HepG2 (cell line): Measurements from ENCODE around the gene CCDC117. TPM values are rescaled to one million over a fixed set of nuclear protein-coding genes. Genes with fewer than 3 reads are reported as not detected.

Source experiments
- ATAC-seq: fragments of 200-7000 bp; cut with Tn5 transposase; 3 replicates; pipeline ENCODE4 v1.9.1; 2020; ENCODE audit warnings: mild to moderate bottlenecking, moderate library complexity
- BruUV-seq: library from RNA; stranded (reverse); fragments of 400-500 nt; replicated peaks from 2 replicates; lab custom pipeline; 2021; lab: Mats Ljungman, UMichigan
- CTCF ChIA-PET: fragments of 300-600 bp; formaldehyde crosslinking; extraction: SDS; loops from one replicate; lab custom pipeline; 2021; ENCODE audit warnings: low total read pairs, inconsistent platforms, low intra/inter-chr PET ratio; lab: Yijun Ruan, JAX
- POLR2A ChIA-PET: fragments of 350-600 bp; sonication (Branson Sonifier 250); formaldehyde crosslinking; loops from one replicate; lab custom pipeline; 2020; ENCODE audit warnings: antibody characterized with exemption, inconsistent platforms; lab: Yijun Ruan, JAX
- DNase-seq: peaks from one replicate; pipeline ENCODE4 v3.0.0-alpha.2; 2015; ENCODE audit warnings: low spot score
- FAIRE-seq: peaks from 3 replicates; lab custom pipeline; 2011; peaks lifted over from hg19 to GRCh38; lab: Jason Lieb, UNC
- H2AFZ ChIP-seq: one replicate; pipeline ENCODE4 v1.6.1; 2011; ENCODE audit warnings: low read length, inconsistent platforms
- H3K27ac ChIP-seq: fragments of 300-600 bp; 3 replicates; pipeline ENCODE4 v1.8.0; 2011; ENCODE audit warnings: mixed run types, mild to moderate bottlenecking, mixed read lengths, low read length, inconsistent platforms; ENCODE audit not compliant: insufficient read depth; ENCODE audit errors: extremely low read length
- H3K27me3 ChIP-seq, 2 experiments: fragments of 200-600 bp in 1 of 2; 2 replicates in 1 of 2; 3 replicates in 1 of 2; pipeline versions ENCODE4 v1.6.0 to v1.8.0; 2011; ENCODE audit warnings: low read length in 2 of 2, mild to moderate bottlenecking in 2 of 2, moderate library complexity in 2 of 2, inconsistent platforms in 1 of 2; ENCODE audit not compliant: insufficient read depth in 2 of 2, control insufficient read depth in 1 of 2
- H3K36me3 ChIP-seq, 2 experiments: fragments of 200-600 bp in 1 of 2; replicated peaks in 1 of 2; 2 replicates in 1 of 2; 3 replicates in 1 of 2; pipeline versions ENCODE4 v1.5.1 to v1.8.0; 2011; ENCODE audit warnings: low read length in 2 of 2, inconsistent platforms in 1 of 2; ENCODE audit not compliant: insufficient read depth in 2 of 2, control insufficient read depth in 1 of 2
- H3K4me1 ChIP-seq: 2 replicates; pipeline ENCODE4 v1.5.1; 2012; ENCODE audit warnings: low read length, inconsistent platforms; ENCODE audit not compliant: insufficient read depth
- H3K4me2 ChIP-seq: 2 replicates; pipeline ENCODE4 v1.6.0; 2011; ENCODE audit warnings: low read depth, low read length, inconsistent platforms
- H3K4me3 ChIP-seq, 3 experiments: fragments of 200-600 bp in 1 of 3; sonication (generic), shearing (Covaris generic) in 1 of 3; replicated peaks in 1 of 3; 2 replicates each; pipeline ENCODE4 v1.5.1; 2011 to 2016; ENCODE audit warnings: low read length in 3 of 3, inconsistent platforms in 2 of 3, low read depth in 2 of 3, mild to moderate bottlenecking in 2 of 3, control low read depth in 1 of 3, mixed read lengths in 1 of 3; ENCODE audit not compliant: insufficient read depth in 1 of 3
- H3K79me2 ChIP-seq: one replicate; pipeline ENCODE4 v1.6.1; 2011; ENCODE audit warnings: low read length, inconsistent platforms; ENCODE audit not compliant: insufficient read depth
- H3K9ac ChIP-seq: 2 replicates; pipeline ENCODE4 v1.6.0; 2011; ENCODE audit warnings: mild to moderate bottlenecking, low read depth, low read length, inconsistent platforms; ENCODE audit not compliant: insufficient read depth
- H3K9me3 ChIP-seq: 2 replicates; pipeline ENCODE4 v1.5.1; 2012; ENCODE audit warnings: mild to moderate bottlenecking, low read length
- H4K20me1 ChIP-seq: 2 replicates; pipeline ENCODE4 v1.6.0; 2011; ENCODE audit warnings: inconsistent platforms, mild to moderate bottlenecking, low read length, moderate library complexity; ENCODE audit not compliant: insufficient read depth
- ERF ChIP-seq: IDR thresholded peaks from 2 replicates; pipeline ENCODE4 v1.6.1; 2018; ENCODE audit warnings: missing biosample characterization, missing genetic modification reagents
- FOXA3 ChIP-seq: IDR thresholded peaks from 2 replicates; pipeline ENCODE4 v1.6.1; 2016; ENCODE audit warnings: missing genetic modification reagents, missing compliant biosample characterization
- HDAC2 ChIP-seq: sonication (generic); formaldehyde crosslinking; IDR thresholded peaks from 2 replicates; pipeline ENCODE4 v1.4.0; 2020; ENCODE audit warnings: missing genetic modification reagents
- MTF1 ChIP-seq: sonication (generic); formaldehyde crosslinking; IDR thresholded peaks from 2 replicates; pipeline ENCODE4 v1.5.0; 2020; ENCODE audit warnings: missing genetic modification reagents
- PHF20 ChIP-seq: sonication (generic); formaldehyde crosslinking; IDR thresholded peaks from 2 replicates; pipeline ENCODE4 v1.5.0; 2020; ENCODE audit warnings: mild to moderate bottlenecking, missing genetic modification reagents
- PRPF4 ChIP-seq: fragments of 200-400 bp; formaldehyde crosslinking; IDR thresholded peaks from 2 replicates; pipeline ENCODE4 v1.6.1; 2016; ENCODE audit warnings: low read length, low read depth; ENCODE audit not compliant: poor library complexity, severe bottlenecking
- SSRP1 ChIP-seq: IDR thresholded peaks from 2 replicates; pipeline ENCODE4 v1.6.1; 2016; ENCODE audit warnings: control low read depth
- TFE3 ChIP-seq: IDR thresholded peaks from 2 replicates; pipeline ENCODE4 v1.6.1; 2016
- ZBTB20 ChIP-seq: sonication (generic); formaldehyde crosslinking; IDR thresholded peaks from 2 replicates; pipeline ENCODE4 v1.8.1; 2023; ENCODE audit warnings: missing genetic modification reagents, low read depth, mild to moderate bottlenecking, borderline replicate concordance
- ZBTB44 ChIP-seq: sonication (generic); formaldehyde crosslinking; IDR thresholded peaks from 2 replicates; pipeline ENCODE4 v1.4.0; 2020; ENCODE audit warnings: missing genetic modification reagents
- ZFP36L1 ChIP-seq: sonication (generic); formaldehyde crosslinking; IDR thresholded peaks from 2 replicates; pipeline ENCODE4 v1.8.0; 2022; ENCODE audit warnings: mild to moderate bottlenecking, missing genetic modification reagents, moderate library complexity
- ZMAT3 ChIP-seq: sonication (generic); formaldehyde crosslinking; conservative IDR thresholded peaks from 2 replicates; pipeline ENCODE4 v1.7.0; 2021; ENCODE audit warnings: missing genetic modification reagents
- ZNF441 ChIP-seq: sonication (generic); formaldehyde crosslinking; IDR thresholded peaks from 2 replicates; pipeline ENCODE4 v1.7.0; 2021; ENCODE audit warnings: missing genetic modification reagents, borderline replicate concordance
- ZNF547 ChIP-seq: sonication (generic); formaldehyde crosslinking; IDR thresholded peaks from 2 replicates; pipeline ENCODE4 v1.5.1; 2020; ENCODE audit warnings: mild to moderate bottlenecking, missing genetic modification reagents
- ZNF552 ChIP-seq: sonication (generic); formaldehyde crosslinking; IDR thresholded peaks from 2 replicates; pipeline ENCODE4 v1.9.0; 2022; ENCODE audit warnings: missing genetic modification reagents, mild to moderate bottlenecking, borderline replicate concordance
- ZNF589 ChIP-seq: sonication (generic); formaldehyde crosslinking; conservative IDR thresholded peaks from 2 replicates; pipeline ENCODE4 v1.8.0; 2022; ENCODE audit warnings: mild to moderate bottlenecking, moderate library complexity, missing genetic modification reagents
- ZSCAN29 ChIP-seq: sonication (generic); formaldehyde crosslinking; conservative IDR thresholded peaks from 2 replicates; pipeline ENCODE4 v1.4.0; 2020; ENCODE audit warnings: mild to moderate bottlenecking, missing genetic modification reagents
- WGBS: methylation state at CpG from one replicate; pipeline ENCODE4 v1.1.6; 2017; ENCODE audit warnings: low lambda C conversion rate; 5-methylcytosine and 5-hydroxymethylcytosine counted together
- in situ Hi-C: cut with HindIII; loops from 2 replicates; pipeline ENCODE4 v1.10.0; 2017; ENCODE audit warnings: low pct_unique_long_range_greater_than_20kb; ENCODE audit not compliant: extremely low pct_ligation_motif_present
- intact Hi-C: fragments of 100-400 bp; cut with micrococcal nuclease; formaldehyde crosslinking; loops from one replicate; pipeline ENCODE4 v1.10.0; 2022; ENCODE audit not compliant: unreplicated experiment
- polyA plus RNA-seq, 8 experiments: library from polyadenylated mRNA; depleted of rRNA in 3 of 8; stranded (reverse) in 7 of 8; unstranded in 1 of 8; fragments of >200 nt; fragmentation: Illumina TruSeq in 4 of 8; extraction: Trizol in 4 of 8; gene quantifications; 2 replicates each; pipeline versions ENCODE4 v1.2.1 to v1.2.3, GENCODE V29; 2011 to 2016; ENCODE audit warnings: low read depth in 4 of 8, missing spikeins in 1 of 8, mixed read lengths in 1 of 8; ENCODE audit not compliant: insufficient read depth in 1 of 8
- total RNA-seq, 5 experiments: library from RNA; depleted of rRNA; stranded (reverse); fragments of >200 nt; fragmentation: Illumina TruSeq; extraction: Trizol; gene quantifications; 2 replicates each; pipeline ENCODE4 v1.2.3, GENCODE V29; 2016; ENCODE audit warnings: low read depth in 1 of 5
- TF ChIP-seq, protein P1 (sequence below): fragments of 450-650 bp; IDR thresholded peaks from 2 replicates; pipeline ENCODE4 v1.6.1; 2017
- TF ChIP-seq, protein P2 (sequence below): sonication (generic); formaldehyde crosslinking; IDR thresholded peaks from 2 replicates; pipeline ENCODE4 v1.4.0; 2020; ENCODE audit warnings: low read depth, mild to moderate bottlenecking, missing genetic modification reagents

Gene CCDC117
- total and polyA plus RNA-seq, 2 of the 13 experiments (the other 11 are each of a cell fraction or from before 2014, with no cell fraction given) = 12.6 to 34.2 TPM

- Histone ChIP-seq H4K20me1 (peaks cover 28% of the 10 kb centered on the region), H3K9me3 (no peaks in the 10 kb centered on the region), H2AFZ (no peak within 1 kb of the TSS), H3K9ac (peak within 1 kb of the TSS; percentile 99), H3K4me3 (peak within 1 kb of the TSS; percentile 66 to 99 (median 82)), H3K4me1 (peaks cover 42% of the 10 kb centered on the region), H3K27ac (peak within 1 kb of the TSS; percentile 98), H3K36me3 (peaks cover 13 to 30% of the 10 kb centered on the region in 2 experiments), H3K27me3 (no peaks in the 10 kb centered on the region; a peak in 1 of 5 replicates), H3K79me2 (peaks cover 62% of the 10 kb centered on the region), H3K4me2 (peak within 1 kb of the TSS; percentile 70)
- ChIA-PET POLR2A (interaction anchor here (0.7 to 20.4 kb wide), 28 partner anchors 8 to 244 kb away, joined by 3 to 945 read pairs (median 4); partner anchors contain the start of genes CCDC117, CHEK2, HSCB and TTC28), CTCF (no interaction called here)
- FAIRE-seq (peak; percentile 71), DNase-seq (peak; percentile 89), ATAC-seq (peak; percentile 95)
- no TSS peak for BruUV-seq
- in situ Hi-C loops = no loop called here
- under 1% methylated on average over 31 of the region's 78 CpGs for WGBS
- intact Hi-C loops = no loop called here
- TF ChIP-seq MTF1 (CRISPR knock-in tag) = no peak
- peak; percentile 45 for TF ChIP-seq FOXA3
- TF ChIP-seq, protein P1, sequence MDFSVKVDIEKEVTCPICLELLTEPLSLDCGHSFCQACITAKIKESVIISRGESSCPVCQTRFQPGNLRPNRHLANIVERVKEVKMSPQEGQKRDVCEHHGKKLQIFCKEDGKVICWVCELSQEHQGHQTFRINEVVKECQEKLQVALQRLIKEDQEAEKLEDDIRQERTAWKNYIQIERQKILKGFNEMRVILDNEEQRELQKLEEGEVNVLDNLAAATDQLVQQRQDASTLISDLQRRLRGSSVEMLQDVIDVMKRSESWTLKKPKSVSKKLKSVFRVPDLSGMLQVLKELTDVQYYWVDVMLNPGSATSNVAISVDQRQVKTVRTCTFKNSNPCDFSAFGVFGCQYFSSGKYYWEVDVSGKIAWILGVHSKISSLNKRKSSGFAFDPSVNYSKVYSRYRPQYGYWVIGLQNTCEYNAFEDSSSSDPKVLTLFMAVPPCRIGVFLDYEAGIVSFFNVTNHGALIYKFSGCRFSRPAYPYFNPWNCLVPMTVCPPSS = no peak
- no peak for TF ChIP-seq ZNF552 (CRISPR knock-in tag)
- TF ChIP-seq ZBTB20 (CRISPR knock-in tag) = no peak
- TF ChIP-seq SSRP1 (CRISPR knock-in tag) = no peak
- TF ChIP-seq ZSCAN29 = 0 out of 2 replicates have a peak, but pooled peaks have one; percentile 50
- TF ChIP-seq, protein P2, sequence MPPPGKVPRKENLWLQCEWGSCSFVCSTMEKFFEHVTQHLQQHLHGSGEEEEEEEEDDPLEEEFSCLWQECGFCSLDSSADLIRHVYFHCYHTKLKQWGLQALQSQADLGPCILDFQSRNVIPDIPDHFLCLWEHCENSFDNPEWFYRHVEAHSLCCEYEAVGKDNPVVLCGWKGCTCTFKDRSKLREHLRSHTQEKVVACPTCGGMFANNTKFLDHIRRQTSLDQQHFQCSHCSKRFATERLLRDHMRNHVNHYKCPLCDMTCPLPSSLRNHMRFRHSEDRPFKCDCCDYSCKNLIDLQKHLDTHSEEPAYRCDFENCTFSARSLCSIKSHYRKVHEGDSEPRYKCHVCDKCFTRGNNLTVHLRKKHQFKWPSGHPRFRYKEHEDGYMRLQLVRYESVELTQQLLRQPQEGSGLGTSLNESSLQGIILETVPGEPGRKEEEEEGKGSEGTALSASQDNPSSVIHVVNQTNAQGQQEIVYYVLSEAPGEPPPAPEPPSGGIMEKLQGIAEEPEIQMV (CRISPR knock-in tag) = peak; percentile 51
- peak; percentile 55; the same call in 1 of the 2 replicates for TF ChIP-seq ERF
- peak; percentile 96 for TF ChIP-seq ZNF547 (CRISPR knock-in tag)
- TF ChIP-seq ZMAT3 (CRISPR knock-in tag) = peak; percentile 61; the same call in 1 of the 2 replicates
- no peak for TF ChIP-seq ZNF589 (CRISPR knock-in tag)
- no peak for TF ChIP-seq PRPF4
- no peak for TF ChIP-seq ZBTB44 (CRISPR knock-in tag)
- no peak for TF ChIP-seq ZFP36L1
- TF ChIP-seq PHF20 (CRISPR knock-in tag) = peak; percentile 2; the same call in 1 of the 2 replicates
- TF ChIP-seq TFE3 (CRISPR knock-in tag) = peak; percentile 48; the same call in 1 of the 2 replicates
- TF ChIP-seq HDAC2 (CRISPR knock-in tag) = peak; percentile 44; the same call in 1 of the 2 replicates
- TF ChIP-seq ZNF441 (CRISPR knock-in tag) = peak; percentile 56; the same call in 1 of the 2 replicates
Observed at GRCh38 chr22:28800308-28801041, 28.0 kb downstream of the CCDC117 start, which contains the start of gene XBP1. Gene XBP1, minus strand, starts transcription at chr22:28800569.
